ENCODE measurements around the gene SYNJ2BP.
A peak's percentile ranks its signal among the peaks of the same experiment; 100 is the strongest.
"Not testable (repeated sequence)": the region's sequence is repeated elsewhere in the genome, so short reads cannot be mapped to it uniquely, and the experiment has no call there.

Gene SYNJ2BP

GRCh38 chr14:70416725-70417349 is at the start of gene SYNJ2BP:
Gene SYNJ2BP (minus strand): TSS chr14:70417090. CDS start chr14:70416963, 127 bp downstream.
- DNase-seq: peak; percentile 50 to 56

- no peak for DNase-seq
Measured at GRCh38 chr14:70454731-70455130, 37.8 kb upstream of the SYNJ2BP start.

GRCh38 chr14:70451874-70452273 is 35.0 kb upstream of the SYNJ2BP start, which contains the start of gene ADAM21:
Gene ADAM21 (plus strand): TSS chr14:70452174. CDS start chr14:70457500, 5,326 bp downstream.
- DNase-seq: no peak

GRCh38 chr14:70448633-70449340 is 31.9 kb upstream of the SYNJ2BP start:
- DNase-seq: no peak

GRCh38 chr14:70442750-70443149 is 25.9 kb upstream of the SYNJ2BP start:
- DNase-seq: no peak

- DNase-seq: no peak
Measured at GRCh38 chr14:70441641-70442040, 24.8 kb upstream of the SYNJ2BP start.

GRCh38 chr14:70436867-70437266 is 20.0 kb upstream of the SYNJ2BP start:
- no peak for DNase-seq

GRCh38 chr14:70426555-70426954 is 9.7 kb upstream of the SYNJ2BP start:
- not testable (repeated sequence) for DNase-seq

GRCh38 chr14:70425354-70425753 is 8.5 kb upstream of the SYNJ2BP start:
- DNase-seq: no peak

- no peak for DNase-seq
Measured at GRCh38 chr14:70422538-70422937, 5.6 kb upstream of the SYNJ2BP start.

- not testable (repeated sequence) for DNase-seq
Measured at GRCh38 chr14:70419270-70419931, 2.5 kb upstream of the SYNJ2BP start.

GRCh38 chr14:70416338-70416724 is 559 bp downstream of the SYNJ2BP start:
- no peak for DNase-seq

- no peak for DNase-seq
Measured at GRCh38 chr14:70415788-70416187, 1.1 kb downstream of the SYNJ2BP start.

GRCh38 chr14:70407621-70408020 is 9.3 kb downstream of the SYNJ2BP start:
- DNase-seq: no peak

GRCh38 chr14:70406216-70406615 is 10.7 kb downstream of the SYNJ2BP start:
- DNase-seq: not testable (repeated sequence)

- not testable (repeated sequence) for DNase-seq
Measured at GRCh38 chr14:70403335-70403734, 13.6 kb downstream of the SYNJ2BP start.

GRCh38 chr14:70401643-70402042 is 15.2 kb downstream of the SYNJ2BP start:
- no peak for DNase-seq

- no peak for DNase-seq
Measured at GRCh38 chr14:70398706-70399431, 18.0 kb downstream of the SYNJ2BP start.

- no peak for DNase-seq
Measured at GRCh38 chr14:70398280-70398679, 18.6 kb downstream of the SYNJ2BP start.

- DNase-seq: no peak
Measured at GRCh38 chr14:70397746-70398145, 19.1 kb downstream of the SYNJ2BP start.

- no peak for DNase-seq
Measured at GRCh38 chr14:70394674-70395306, 22.1 kb downstream of the SYNJ2BP start.

- DNase-seq: no peak
Measured at GRCh38 chr14:70392676-70393075, 24.2 kb downstream of the SYNJ2BP start.
